BJ (cell line): ENCODE measurements around the gene SFN. TPM values are rescaled to one million over a fixed set of nuclear protein-coding genes. Genes with fewer than 3 reads are reported as not detected.
"Not testable (repeated sequence)": the region's sequence is repeated elsewhere in the genome, so short reads cannot be mapped to it uniquely, and the experiment has no call there.

Experiments used
- CTCF ChIA-PET: fragments of 350-600 bp; formaldehyde crosslinking; extraction: SDS; loops from one replicate; lab custom pipeline; 2021; ENCODE audit warnings: antibody characterized with exemption, inconsistent platforms; lab: Yijun Ruan, JAX
- POLR2A ChIA-PET: fragments of 300-600 bp; sonication (Branson Sonifier 250); formaldehyde crosslinking; extraction: SDS; loops from one replicate; lab custom pipeline; 2021; ENCODE audit warnings: antibody characterized with exemption; lab: Charles Lee
- DNase-seq: peaks from one replicate; pipeline ENCODE4 v3.0.0-alpha.2; 2011; ENCODE audit warnings: low read depth
- H3K27me3 ChIP-seq: 2 replicates; pipeline ENCODE4 v1.6.0; 2011; ENCODE audit warnings: low read length; ENCODE audit not compliant: control insufficient read depth, insufficient read depth
- H3K36me3 ChIP-seq: 2 replicates; pipeline ENCODE4 v1.5.1; 2011; ENCODE audit warnings: low read length; ENCODE audit not compliant: control insufficient read depth, insufficient read depth
- H3K4me3 ChIP-seq: 2 replicates; pipeline ENCODE4 v1.5.1; 2011; ENCODE audit warnings: low read depth, mild to moderate bottlenecking, control low read depth, low read length
- CTCF ChIP-seq: IDR thresholded peaks from 2 replicates; pipeline ENCODE4 v1.5.1; 2011; ENCODE audit warnings: low read depth, mild to moderate bottlenecking, control low read depth, inconsistent platforms, low read length, moderate library complexity; ENCODE audit not compliant: insufficient read depth
- polyA plus RNA-seq: library from polyadenylated mRNA; depleted of rRNA; stranded (reverse); fragments of >200 nt; gene quantifications from 2 replicates; pipeline ENCODE4 v1.2.3, GENCODE V29; 2011

SFN gene
- polyA plus RNA-seq, 1 experiment: 0.20 TPM

- ChIA-PET CTCF (interaction anchor here (1.1 to 1.3 kb wide), 2 partner anchors 14 to 47 kb away, joined by 3 to 4 read pairs; partner anchors contain the start of gene ZDHHC18), POLR2A (no interaction called here)
- TF ChIP-seq CTCF: no peak
These were observed 23.2 kb upstream of the SFN start for GRCh38 chr1:26839779-26840178.

DNA sequence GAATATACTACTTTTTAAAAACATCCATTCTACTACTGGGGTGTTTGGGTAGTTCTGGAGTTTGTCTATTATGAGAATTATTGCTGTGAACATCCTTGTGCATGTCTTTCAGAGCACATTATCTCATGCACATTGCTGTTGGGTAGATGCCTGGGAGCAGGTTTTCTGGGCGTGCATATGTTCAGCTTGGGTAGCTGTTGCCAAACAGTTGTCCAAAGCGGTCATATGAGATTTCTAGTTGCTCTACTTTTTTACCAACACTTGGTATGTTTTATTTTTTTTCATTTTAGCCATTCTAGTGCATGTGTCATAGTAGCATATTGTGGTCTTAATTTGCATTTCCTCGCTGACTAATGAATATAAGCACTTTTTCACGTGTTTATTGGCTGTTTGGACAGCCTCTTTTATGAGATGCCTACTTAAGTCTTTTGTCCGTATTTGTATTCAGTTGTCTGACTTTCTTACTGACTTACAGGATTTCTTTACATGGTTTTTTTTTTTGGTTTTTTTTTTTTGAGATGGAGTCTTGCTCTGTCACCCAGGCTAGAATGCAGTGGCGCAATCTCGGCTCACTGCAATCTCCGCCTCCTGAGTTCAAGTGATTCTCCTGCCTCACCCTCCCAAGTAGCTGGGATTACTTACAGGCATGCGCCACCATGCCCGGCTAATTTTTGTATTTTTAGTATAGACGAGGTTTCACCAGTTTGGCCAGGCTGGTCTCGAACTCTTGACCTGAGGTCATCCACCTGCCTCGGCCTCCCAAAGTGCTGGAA is 18.3 kb upstream of the SFN start:
- peaks cover 11% of the 10 kb centered on the region for H3K36me3 ChIP-seq
- POLR2A ChIA-PET: no interaction called here
- CTCF ChIA-PET: interaction anchor here (0.9 kb wide), 1 partner anchor 19 kb away, joined by 4 read pairs; the partner anchor contains the start of gene ZDHHC18
- no peaks in the 10 kb centered on the region for H3K27me3 ChIP-seq
- DNase-seq: no peak
- no peak overlapping the region for H3K4me3 ChIP-seq
- TF ChIP-seq CTCF: no peak

More at GRCh38 chr1:26839779-26840178, 23.2 kb upstream of the SFN start:
- peaks cover 17% of the 10 kb centered on the region for H3K36me3 ChIP-seq
- no peak overlapping the region for H3K4me3 ChIP-seq
- no peak for DNase-seq
- H3K27me3 ChIP-seq: no peaks in the 10 kb centered on the region

- H3K4me3 ChIP-seq, POLR2A ChIA-PET, H3K27me3 ChIP-seq, DNase-seq: not testable (repeated sequence)
- peaks cover 24% of the 10 kb centered on the region for H3K36me3 ChIP-seq
- CTCF ChIA-PET: interaction anchor here (0.6 to 2.7 kb wide), 6 partner anchors 11 to 359 kb away, joined by 3 to 13 read pairs (median 3); no protein-coding TSS in a partner anchor
These were observed 15.1 kb upstream of the SFN start for GRCh38 chr1:26847826-26848225.

GRCh38 chr1:26848499-26848898 is 14.4 kb upstream of the SFN start:
- no peak overlapping the region for H3K4me3 ChIP-seq
- no peak for DNase-seq
- peaks cover 24% of the 10 kb centered on the region for H3K36me3 ChIP-seq
- ChIA-PET POLR2A (no interaction called here), CTCF (interaction anchor here (1.0 to 2.7 kb wide), 8 partner anchors 10 to 249 kb away, joined by 3 to 13 read pairs (median 4); no protein-coding TSS in a partner anchor)
- no peaks in the 10 kb centered on the region for H3K27me3 ChIP-seq
- no peak for TF ChIP-seq CTCF

DNA sequence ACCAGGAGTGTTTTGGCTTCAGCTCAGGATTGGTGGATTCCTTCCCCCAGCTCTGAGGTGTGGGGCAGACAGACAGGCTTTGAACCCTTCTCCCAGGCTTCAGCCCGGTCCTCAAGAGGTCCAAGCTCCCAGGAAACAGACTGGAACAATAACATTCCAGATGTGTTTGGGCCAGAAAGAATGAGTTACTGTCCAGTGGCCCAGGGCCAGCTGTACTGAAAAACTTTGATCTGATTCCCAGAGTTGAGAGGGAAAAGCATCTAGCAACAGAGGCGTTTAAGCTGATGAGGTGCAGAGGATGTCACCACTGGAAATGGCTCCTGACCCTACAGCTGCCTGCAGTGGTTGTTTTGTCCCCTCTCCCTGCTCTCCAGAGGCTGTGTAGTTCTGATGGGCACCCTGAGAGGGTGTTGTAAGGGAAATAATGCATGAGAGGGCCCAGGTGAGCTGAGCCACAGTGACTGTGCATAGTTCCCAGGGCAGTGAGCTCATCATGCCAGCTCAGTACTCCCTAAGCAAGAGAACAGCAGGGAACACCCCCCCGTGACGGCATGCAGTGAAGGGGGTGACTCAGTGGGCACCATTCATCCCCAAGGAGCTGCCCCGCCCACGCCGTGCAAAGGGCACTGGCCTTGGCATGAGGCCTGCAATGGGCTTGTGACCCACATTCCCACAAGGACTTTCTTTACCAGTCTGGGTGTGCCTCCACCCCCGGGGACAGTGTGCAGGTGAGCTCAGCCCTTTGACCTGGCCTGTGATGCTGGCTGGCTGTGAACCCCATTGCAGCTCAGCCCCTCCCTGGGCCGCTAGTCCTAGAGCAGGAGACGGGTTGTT is 13.8 kb upstream of the SFN start:
- no peak overlapping the region for H3K4me3 ChIP-seq
- DNase-seq: no peak
- no peaks in the 10 kb centered on the region for H3K27me3 ChIP-seq
- ChIA-PET POLR2A (no interaction called here), CTCF (interaction anchor here (1.0 to 2.7 kb wide), 10 partner anchors 10 to 250 kb away, joined by 3 to 13 read pairs (median 4); partner anchors contain the start of gene GPN2)
- H3K36me3 ChIP-seq: peaks cover 28% of the 10 kb centered on the region
- no peak for TF ChIP-seq CTCF
